Measurements from ENCODE around the gene CLTCL1.
A peak's percentile ranks its signal among the peaks of the same experiment; 100 is the strongest.
"Not testable (repeated sequence)": the region's sequence is repeated elsewhere in the genome, so short reads cannot be mapped to it uniquely, and the experiment has no call there.

Gene CLTCL1

GRCh38 chr22:19291580-19292457, at the start of gene CLTCL1:
Gene CLTCL1, minus strand, starts transcription at chr22:19291719. Its CDS starts 78 bp downstream, at chr22:19291641.
- DNase-seq (ENCODE audit: low spot score) = peak; percentile 100

GRCh38 chr22:19337137-19337536, 45.6 kb upstream of the CLTCL1 start:
- no peak for DNase-seq (ENCODE audit: low spot score)

- DNase-seq (ENCODE audit: low spot score) = no peak
These were observed 44.9 kb upstream of the CLTCL1 start for GRCh38 chr22:19336133-19337075.

GRCh38 chr22:19331975-19332374, 40.5 kb upstream of the CLTCL1 start:
- no peak for DNase-seq (ENCODE audit: low spot score)

GRCh38 chr22:19331474-19331873, 40.0 kb upstream of the CLTCL1 start:
- no peak for DNase-seq (ENCODE audit: low spot score)

GRCh38 chr22:19330865-19331418, 39.4 kb upstream of the CLTCL1 start:
- no peak for DNase-seq (ENCODE audit: low spot score)

- not testable (repeated sequence) for DNase-seq (ENCODE audit: low spot score)
These were observed 38.7 kb upstream of the CLTCL1 start for GRCh38 chr22:19330205-19330604.

- no peak for DNase-seq (ENCODE audit: low spot score)
These were observed 37.9 kb upstream of the CLTCL1 start for GRCh38 chr22:19329454-19329853.

- DNase-seq (ENCODE audit: low spot score) = peak; percentile 22
These were observed 33.9 kb upstream of the CLTCL1 start for GRCh38 chr22:19325296-19325948.

GRCh38 chr22:19323420-19323819, 31.9 kb upstream of the CLTCL1 start:
- not testable (repeated sequence) for DNase-seq (ENCODE audit: low spot score)

- no peak for DNase-seq (ENCODE audit: low spot score)
These were observed 30.2 kb upstream of the CLTCL1 start for GRCh38 chr22:19321757-19322156.

GRCh38 chr22:19320136-19320535, 28.6 kb upstream of the CLTCL1 start:
- DNase-seq (ENCODE audit: low spot score) = not testable (repeated sequence)

GRCh38 chr22:19319281-19319680, 27.8 kb upstream of the CLTCL1 start:
- no peak for DNase-seq (ENCODE audit: low spot score)

GRCh38 chr22:19317865-19318264, 26.3 kb upstream of the CLTCL1 start:
- DNase-seq (ENCODE audit: low spot score) = no peak

GRCh38 chr22:19307872-19308271, 16.4 kb upstream of the CLTCL1 start:
- no peak for DNase-seq (ENCODE audit: low spot score)

GRCh38 chr22:19306535-19306934, 15.0 kb upstream of the CLTCL1 start:
- not testable (repeated sequence) for DNase-seq (ENCODE audit: low spot score)

GRCh38 chr22:19304547-19304946, 13.0 kb upstream of the CLTCL1 start:
- no peak for DNase-seq (ENCODE audit: low spot score)

- DNase-seq (ENCODE audit: low spot score) = no peak
These were observed 12.3 kb upstream of the CLTCL1 start for GRCh38 chr22:19303785-19304184.

- DNase-seq (ENCODE audit: low spot score) = no peak
These were observed 4.2 kb upstream of the CLTCL1 start for GRCh38 chr22:19295733-19296132.

GRCh38 chr22:19292458-19293230, 1.1 kb upstream of the CLTCL1 start:
- DNase-seq (ENCODE audit: low spot score) = no peak

GRCh38 chr22:19291218-19291579, 320 bp downstream of the CLTCL1 start:
- peak; percentile 50 for DNase-seq (ENCODE audit: low spot score)
